Liver (tissue), 9 donors: ENCODE measurements around the gene ALOX15. TPM values are rescaled to one million over a fixed set of nuclear protein-coding genes. Genes with fewer than 3 reads are reported as not detected.
A peak's percentile ranks its signal among the peaks of the same experiment; 100 is the strongest.

Source experiments
- DNase-seq: peaks from one replicate; pipeline ENCODE4 v3.0.0-alpha.2; 2017; ENCODE audit warnings: low spot score
- H3K27ac ChIP-seq, 2 donors: one replicate each; pipeline ENCODE4 v1.7.0; 2013; ENCODE audit warnings: inconsistent platforms in 2 of 2, low read length in 2 of 2, control low read depth in 1 of 2, low read depth in 1 of 2, mild to moderate bottlenecking in 1 of 2
- H3K27me3 ChIP-seq, 4 donors: one replicate each; pipeline versions ENCODE4 v1.6.1 to v1.7.0; 2013; ENCODE audit warnings: low read length in 3 of 4, inconsistent platforms in 1 of 4, mild to moderate bottlenecking in 1 of 4, moderate library complexity in 1 of 4; ENCODE audit not compliant: control insufficient read depth in 4 of 4, insufficient read depth in 4 of 4
- H3K36me3 ChIP-seq, 4 donors: one replicate each; pipeline versions ENCODE4 v1.6.1 to v1.7.0; 2013; ENCODE audit warnings: low read length in 3 of 4, mild to moderate bottlenecking in 3 of 4, low read depth in 1 of 4, moderate library complexity in 1 of 4; ENCODE audit not compliant: control insufficient read depth in 4 of 4, insufficient read depth in 3 of 4
- H3K4me1 ChIP-seq, 4 donors: one replicate each; pipeline versions ENCODE4 v1.6.1 to v1.7.0; 2013; ENCODE audit warnings: low read length in 3 of 4, mild to moderate bottlenecking in 3 of 4, moderate library complexity in 1 of 4; ENCODE audit not compliant: control insufficient read depth in 4 of 4, insufficient read depth in 4 of 4
- H3K4me3 ChIP-seq, 3 donors: one replicate each; pipeline versions ENCODE4 v1.6.1 to v1.7.0; 2013; ENCODE audit warnings: low read length in 3 of 3, control low read depth in 1 of 3, low read depth in 1 of 3, mild to moderate bottlenecking in 1 of 3
- H3K9ac ChIP-seq, 2 donors: one replicate each; pipeline ENCODE4 v1.7.0; 2013; ENCODE audit warnings: low read length in 2 of 2, mild to moderate bottlenecking in 2 of 2, moderate library complexity in 2 of 2, control low read depth in 1 of 2, low read depth in 1 of 2
- H3K9me3 ChIP-seq, 4 donors: one replicate each; pipeline versions ENCODE4 v1.6.1 to v1.7.0; 2013; ENCODE audit warnings: low read length in 3 of 4; ENCODE audit not compliant: control insufficient read depth in 4 of 4
- FOXA1 ChIP-seq: IDR thresholded peaks from 2 replicates; pipeline ENCODE4 v1.6.1; 2016; ENCODE audit warnings: antibody characterized with exemption
- FOXA2 ChIP-seq: IDR thresholded peaks from 2 replicates; pipeline ENCODE4 v1.6.1; 2016; ENCODE audit warnings: antibody characterized with exemption
- GABPA ChIP-seq, 2 donors: IDR thresholded peaks in 1 of 2; conservative IDR thresholded peaks in 1 of 2; 2 replicates each; pipeline ENCODE4 v1.6.1; 2016; ENCODE audit warnings: antibody characterized with exemption in 2 of 2, mild to moderate bottlenecking in 1 of 2, moderate library complexity in 1 of 2
- HNF4G ChIP-seq: IDR thresholded peaks from 2 replicates; pipeline ENCODE4 v1.6.1; 2016; ENCODE audit warnings: antibody characterized with exemption
- NR2F2 ChIP-seq: IDR thresholded peaks from 2 replicates; pipeline ENCODE4 v1.6.1; 2016; ENCODE audit warnings: antibody characterized with exemption
- RXRA ChIP-seq, 2 donors: IDR thresholded peaks; 2 replicates each; pipeline ENCODE4 v1.6.1; 2017 to 2018; ENCODE audit warnings: antibody characterized with exemption in 2 of 2, mild to moderate bottlenecking in 1 of 2
- YY1 ChIP-seq: IDR thresholded peaks from 2 replicates; pipeline ENCODE4 v1.6.1; 2016; ENCODE audit warnings: antibody characterized with exemption, mild to moderate bottlenecking
- WGBS: extraction: QIAGEN DNeasy Blood & Tissue Kit; methylation state at CpG from one replicate; pipeline ENCODE4 v1.1.7; 2013; 5-methylcytosine and 5-hydroxymethylcytosine counted together
- polyA plus RNA-seq, 2 donors: library from polyadenylated mRNA; stranded (reverse) in 1 of 2; unstranded in 1 of 2; fragments of 200-250 nt in 1 of 2; fragments of >200 nt in 1 of 2; fragmentation: Nextera tagmentation in 1 of 2; extraction: Ambion mirVana in 1 of 2; gene quantifications; one replicate each; pipeline versions ENCODE4 v1.2.1 to v1.2.3, GENCODE V29; 2013 to 2015
- total RNA-seq, 2 donors: library from RNA; depleted of rRNA; stranded (reverse); fragments of >200 nt; gene quantifications; one replicate each; pipeline ENCODE4 v1.2.3, GENCODE V29; 2014
- TF ChIP-seq, protein P1 (sequence below): IDR thresholded peaks from 2 replicates; pipeline ENCODE4 v1.6.1; 2016; ENCODE audit warnings: antibody characterized with exemption
- TF ChIP-seq, protein P2 (sequence below): fragments of 150-350 bp; IDR thresholded peaks from 2 replicates; pipeline ENCODE4 v1.5.1; 2017; ENCODE audit warnings: improper control_type of control experiment, low read depth, low read length; ENCODE audit not compliant: missing input control
- TF ChIP-seq, protein P3 (sequence below): IDR thresholded peaks from 2 replicates; pipeline ENCODE4 v1.6.1; 2016; ENCODE audit warnings: antibody characterized with exemption, mild to moderate bottlenecking
- donor health status: healthy.
- donor health status: healthy.
- donor health status: healthy.
- donor health status: healthy.
- donor health status: healthy.

Gene ALOX15
- total and polyA plus RNA-seq, 4 donors = 0.03 to 1.7 TPM; not detected in 2

DNA sequence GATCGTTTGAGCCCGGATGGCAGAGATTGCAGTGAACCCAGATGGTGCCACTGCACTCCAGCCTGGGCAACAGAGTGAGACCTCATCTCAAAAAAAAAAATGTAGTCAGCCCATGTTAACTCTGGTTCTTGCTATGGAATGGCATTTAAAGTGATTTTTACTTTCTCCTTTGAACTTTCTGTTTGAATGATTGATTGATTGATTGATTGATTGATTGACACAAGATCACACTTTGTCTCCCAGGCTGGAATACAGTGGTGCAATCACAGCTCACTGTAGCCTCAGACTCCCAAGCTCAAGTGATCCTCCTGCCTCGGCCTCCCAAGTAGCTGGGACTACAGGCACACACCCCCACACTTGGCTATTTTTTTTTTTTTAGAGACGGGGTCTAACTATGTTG lies 40.2 kb downstream of the ALOX15 start:
- TF ChIP-seq, protein P1, sequence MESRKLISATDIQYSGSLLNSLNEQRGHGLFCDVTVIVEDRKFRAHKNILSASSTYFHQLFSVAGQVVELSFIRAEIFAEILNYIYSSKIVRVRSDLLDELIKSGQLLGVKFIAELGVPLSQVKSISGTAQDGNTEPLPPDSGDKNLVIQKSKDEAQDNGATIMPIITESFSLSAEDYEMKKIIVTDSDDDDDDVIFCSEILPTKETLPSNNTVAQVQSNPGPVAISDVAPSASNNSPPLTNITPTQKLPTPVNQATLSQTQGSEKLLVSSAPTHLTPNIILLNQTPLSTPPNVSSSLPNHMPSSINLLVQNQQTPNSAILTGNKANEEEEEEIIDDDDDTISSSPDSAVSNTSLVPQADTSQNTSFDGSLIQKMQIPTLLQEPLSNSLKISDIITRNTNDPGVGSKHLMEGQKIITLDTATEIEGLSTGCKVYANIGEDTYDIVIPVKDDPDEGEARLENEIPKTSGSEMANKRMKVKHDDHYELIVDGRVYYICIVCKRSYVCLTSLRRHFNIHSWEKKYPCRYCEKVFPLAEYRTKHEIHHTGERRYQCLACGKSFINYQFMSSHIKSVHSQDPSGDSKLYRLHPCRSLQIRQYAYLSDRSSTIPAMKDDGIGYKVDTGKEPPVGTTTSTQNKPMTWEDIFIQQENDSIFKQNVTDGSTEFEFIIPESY = no peak
- TF ChIP-seq FOXA1 = no peak
- no peak for TF ChIP-seq RXRA (IDR thresholded peaks at IDR 0.05)
- TF ChIP-seq FOXA2 = no peak
- TF ChIP-seq, protein P2, sequence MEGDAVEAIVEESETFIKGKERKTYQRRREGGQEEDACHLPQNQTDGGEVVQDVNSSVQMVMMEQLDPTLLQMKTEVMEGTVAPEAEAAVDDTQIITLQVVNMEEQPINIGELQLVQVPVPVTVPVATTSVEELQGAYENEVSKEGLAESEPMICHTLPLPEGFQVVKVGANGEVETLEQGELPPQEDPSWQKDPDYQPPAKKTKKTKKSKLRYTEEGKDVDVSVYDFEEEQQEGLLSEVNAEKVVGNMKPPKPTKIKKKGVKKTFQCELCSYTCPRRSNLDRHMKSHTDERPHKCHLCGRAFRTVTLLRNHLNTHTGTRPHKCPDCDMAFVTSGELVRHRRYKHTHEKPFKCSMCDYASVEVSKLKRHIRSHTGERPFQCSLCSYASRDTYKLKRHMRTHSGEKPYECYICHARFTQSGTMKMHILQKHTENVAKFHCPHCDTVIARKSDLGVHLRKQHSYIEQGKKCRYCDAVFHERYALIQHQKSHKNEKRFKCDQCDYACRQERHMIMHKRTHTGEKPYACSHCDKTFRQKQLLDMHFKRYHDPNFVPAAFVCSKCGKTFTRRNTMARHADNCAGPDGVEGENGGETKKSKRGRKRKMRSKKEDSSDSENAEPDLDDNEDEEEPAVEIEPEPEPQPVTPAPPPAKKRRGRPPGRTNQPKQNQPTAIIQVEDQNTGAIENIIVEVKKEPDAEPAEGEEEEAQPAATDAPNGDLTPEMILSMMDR = no peak
- no peak for TF ChIP-seq YY1
- TF ChIP-seq, protein P3, sequence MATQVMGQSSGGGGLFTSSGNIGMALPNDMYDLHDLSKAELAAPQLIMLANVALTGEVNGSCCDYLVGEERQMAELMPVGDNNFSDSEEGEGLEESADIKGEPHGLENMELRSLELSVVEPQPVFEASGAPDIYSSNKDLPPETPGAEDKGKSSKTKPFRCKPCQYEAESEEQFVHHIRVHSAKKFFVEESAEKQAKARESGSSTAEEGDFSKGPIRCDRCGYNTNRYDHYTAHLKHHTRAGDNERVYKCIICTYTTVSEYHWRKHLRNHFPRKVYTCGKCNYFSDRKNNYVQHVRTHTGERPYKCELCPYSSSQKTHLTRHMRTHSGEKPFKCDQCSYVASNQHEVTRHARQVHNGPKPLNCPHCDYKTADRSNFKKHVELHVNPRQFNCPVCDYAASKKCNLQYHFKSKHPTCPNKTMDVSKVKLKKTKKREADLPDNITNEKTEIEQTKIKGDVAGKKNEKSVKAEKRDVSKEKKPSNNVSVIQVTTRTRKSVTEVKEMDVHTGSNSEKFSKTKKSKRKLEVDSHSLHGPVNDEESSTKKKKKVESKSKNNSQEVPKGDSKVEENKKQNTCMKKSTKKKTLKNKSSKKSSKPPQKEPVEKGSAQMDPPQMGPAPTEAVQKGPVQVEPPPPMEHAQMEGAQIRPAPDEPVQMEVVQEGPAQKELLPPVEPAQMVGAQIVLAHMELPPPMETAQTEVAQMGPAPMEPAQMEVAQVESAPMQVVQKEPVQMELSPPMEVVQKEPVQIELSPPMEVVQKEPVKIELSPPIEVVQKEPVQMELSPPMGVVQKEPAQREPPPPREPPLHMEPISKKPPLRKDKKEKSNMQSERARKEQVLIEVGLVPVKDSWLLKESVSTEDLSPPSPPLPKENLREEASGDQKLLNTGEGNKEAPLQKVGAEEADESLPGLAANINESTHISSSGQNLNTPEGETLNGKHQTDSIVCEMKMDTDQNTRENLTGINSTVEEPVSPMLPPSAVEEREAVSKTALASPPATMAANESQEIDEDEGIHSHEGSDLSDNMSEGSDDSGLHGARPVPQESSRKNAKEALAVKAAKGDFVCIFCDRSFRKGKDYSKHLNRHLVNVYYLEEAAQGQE = no peak
- no peak for TF ChIP-seq GABPA (IDR thresholded peaks at IDR 0.05 in 1 of 2, conservative IDR thresholded peaks at IDR 0.05 in 1 of 2)
- Histone ChIP-seq H3K4me1 (no peaks in the 10 kb centered on the region), H3K27ac (no peak overlapping the region), H3K27me3 (no peaks in the 10 kb centered on the region), H3K9me3 (no peaks in the 10 kb centered on the region), H3K36me3 (no peaks in the 10 kb centered on the region), H3K9ac (no peak overlapping the region), H3K4me3 (no peak overlapping the region)
- 90% methylated on average over 4 of the region's 4 CpGs for WGBS
- DNase-seq = no peak

DNA sequence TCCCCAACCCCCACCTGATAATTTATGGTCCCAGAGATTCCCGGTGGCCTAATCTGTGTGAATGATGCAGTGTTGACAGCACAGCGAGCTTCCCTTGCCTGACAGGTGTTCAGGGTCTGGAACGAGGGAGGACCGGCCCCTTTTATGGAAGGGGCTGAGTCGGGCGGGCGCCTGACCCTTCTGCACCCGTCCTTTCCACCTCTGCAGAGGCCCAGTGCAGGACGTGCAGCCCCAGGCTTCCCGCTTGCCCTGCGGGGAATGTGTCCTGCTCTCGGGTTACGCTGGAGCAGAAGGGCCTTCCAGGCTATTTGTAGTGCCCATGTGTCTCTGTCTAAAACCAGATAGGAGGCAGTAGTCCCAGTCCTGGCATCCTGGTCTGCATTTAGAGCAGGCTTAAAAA lies 40.9 kb downstream of the ALOX15 start:
- no peak for TF ChIP-seq HNF4G
- Histone ChIP-seq H3K27ac (no peak overlapping the region), H3K4me3 (no peak overlapping the region), H3K36me3 (no peaks in the 10 kb centered on the region), H3K9ac (no peak overlapping the region), H3K9me3 (no peaks in the 10 kb centered on the region), H3K27me3 (no peaks in the 10 kb centered on the region), H3K4me1 (no peaks in the 10 kb centered on the region)
- WGBS = 52% methylated on average over 13 of the region's 13 CpGs
- DNase-seq = no peak

DNA sequence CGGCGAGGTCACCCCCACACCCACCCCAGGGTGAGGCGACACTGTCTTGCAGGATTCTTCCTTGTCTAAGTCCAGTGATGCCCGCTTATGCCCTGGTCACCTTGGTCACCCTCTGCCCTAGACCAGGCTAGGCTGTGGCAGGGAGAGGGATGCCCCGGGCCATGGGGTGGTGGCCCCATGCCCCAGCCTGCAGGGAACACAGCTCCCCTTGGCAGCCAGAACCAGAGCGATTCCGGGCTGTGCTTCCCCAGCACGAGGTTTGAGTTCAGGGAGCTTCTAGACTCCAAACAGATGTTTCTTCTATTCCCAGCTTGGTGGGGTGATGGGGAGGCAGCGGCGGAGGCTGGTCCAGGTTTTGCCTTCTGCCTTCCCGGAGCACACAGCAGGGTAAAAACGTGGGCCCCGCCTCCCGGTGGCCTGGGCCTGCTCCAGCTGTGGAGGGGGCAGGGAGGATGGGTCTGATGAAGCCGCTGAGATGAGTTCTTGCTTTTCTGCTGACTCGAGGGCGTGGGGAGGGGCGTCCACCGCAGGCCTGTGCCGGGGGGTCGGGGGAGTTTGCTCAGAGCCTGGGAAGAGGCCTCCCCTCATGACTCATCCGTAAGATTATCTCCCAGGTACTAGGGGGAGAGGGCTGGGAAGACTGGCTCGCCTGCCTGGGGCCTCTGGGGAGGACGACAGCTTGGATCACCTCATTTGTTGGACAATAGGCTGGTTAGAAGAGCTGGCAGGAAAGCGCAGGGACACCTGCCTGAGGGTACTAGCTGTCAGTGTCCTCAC lies 41.8 kb downstream of the ALOX15 start:
- Histone ChIP-seq H3K9me3 (no peaks in the 10 kb centered on the region), H3K9ac (no peak overlapping the region), H3K4me3 (no peak overlapping the region), H3K4me1 (no peaks in the 10 kb centered on the region), H3K27me3 (no peaks in the 10 kb centered on the region), H3K27ac (peak overlapping the region in 1 of 2 donors; percentile 35), H3K36me3 (no peaks in the 10 kb centered on the region)
- peak; percentile 41 for TF ChIP-seq NR2F2
- no peak for TF ChIP-seq FOXA1
- TF ChIP-seq RXRA (IDR thresholded peaks at IDR 0.05) = no peak
- WGBS = 43% methylated on average over 25 of the region's 25 CpGs
- no peak for DNase-seq
